BE2C (cell line): Measurements from ENCODE around the gene CTDSP1.
A peak's percentile ranks its signal among the peaks of the same experiment; 100 is the strongest.

Source experiments
- DNase-seq: peaks from one replicate; pipeline ENCODE4 v3.0.0-alpha.2; 2020
- H3K27me3 ChIP-seq: fragments of 250-450 bp; sonication (Bioruptor Pico); 2 replicates; pipeline ENCODE4 v1.5.1; 2020; ENCODE audit warnings: mild to moderate bottlenecking
- H3K36me3 ChIP-seq: fragments of 250-450 bp; sonication (Bioruptor Pico); 2 replicates; pipeline ENCODE4 v1.5.1; 2020; ENCODE audit warnings: mild to moderate bottlenecking
- H3K4me1 ChIP-seq: fragments of 250-450 bp; sonication (Bioruptor Pico); 2 replicates; pipeline ENCODE4 v1.5.1; 2020
- H3K4me3 ChIP-seq: 2 replicates; pipeline ENCODE4 v1.5.1; 2011; ENCODE audit warnings: low read depth, low read length
- H3K9me3 ChIP-seq: fragments of 250-450 bp; sonication (Bioruptor Pico); 2 replicates; pipeline ENCODE4 v1.5.1; 2020
- TF ChIP-seq, protein P1 (sequence below): IDR thresholded peaks from 2 replicates; pipeline ENCODE4 v1.5.1; 2012; ENCODE audit warnings: mild to moderate bottlenecking, low read depth, low read length

CTDSP1 gene

DNA sequence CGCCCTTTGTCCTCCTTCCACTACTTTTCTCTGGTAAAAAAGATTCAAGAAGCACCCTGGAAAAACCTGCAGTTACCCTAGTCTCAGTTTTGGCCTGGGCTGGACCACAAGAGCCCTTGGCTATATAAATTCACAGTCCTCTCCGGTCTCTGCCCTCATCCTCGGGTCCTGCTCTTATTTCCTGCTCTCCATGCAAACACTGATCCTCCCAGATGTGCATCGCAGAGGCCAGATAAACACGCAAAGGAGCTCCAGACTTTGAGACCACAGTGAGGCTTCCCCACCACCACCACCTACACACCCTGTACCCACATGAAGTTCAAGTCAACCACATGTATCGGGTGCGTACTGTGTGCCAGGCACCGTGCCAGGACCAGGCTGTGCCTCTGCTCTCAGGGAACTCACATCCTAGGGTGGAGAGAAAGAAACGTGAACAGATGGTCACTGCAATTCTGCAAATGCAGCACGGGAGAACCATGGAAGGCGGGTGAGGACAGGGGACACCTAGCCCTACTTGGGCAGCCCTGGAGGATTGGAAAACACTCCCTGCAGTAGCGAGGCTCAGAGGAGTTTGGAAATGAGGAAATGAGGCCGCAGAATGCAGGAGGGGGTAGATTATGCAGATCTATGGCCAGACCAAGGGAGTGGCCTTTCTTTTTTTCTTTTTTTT is 7.4 kb downstream of the CTDSP1 start:
- TF ChIP-seq, protein P1, sequence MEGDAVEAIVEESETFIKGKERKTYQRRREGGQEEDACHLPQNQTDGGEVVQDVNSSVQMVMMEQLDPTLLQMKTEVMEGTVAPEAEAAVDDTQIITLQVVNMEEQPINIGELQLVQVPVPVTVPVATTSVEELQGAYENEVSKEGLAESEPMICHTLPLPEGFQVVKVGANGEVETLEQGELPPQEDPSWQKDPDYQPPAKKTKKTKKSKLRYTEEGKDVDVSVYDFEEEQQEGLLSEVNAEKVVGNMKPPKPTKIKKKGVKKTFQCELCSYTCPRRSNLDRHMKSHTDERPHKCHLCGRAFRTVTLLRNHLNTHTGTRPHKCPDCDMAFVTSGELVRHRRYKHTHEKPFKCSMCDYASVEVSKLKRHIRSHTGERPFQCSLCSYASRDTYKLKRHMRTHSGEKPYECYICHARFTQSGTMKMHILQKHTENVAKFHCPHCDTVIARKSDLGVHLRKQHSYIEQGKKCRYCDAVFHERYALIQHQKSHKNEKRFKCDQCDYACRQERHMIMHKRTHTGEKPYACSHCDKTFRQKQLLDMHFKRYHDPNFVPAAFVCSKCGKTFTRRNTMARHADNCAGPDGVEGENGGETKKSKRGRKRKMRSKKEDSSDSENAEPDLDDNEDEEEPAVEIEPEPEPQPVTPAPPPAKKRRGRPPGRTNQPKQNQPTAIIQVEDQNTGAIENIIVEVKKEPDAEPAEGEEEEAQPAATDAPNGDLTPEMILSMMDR, result no peak
- Histone ChIP-seq H3K27me3 (no peaks in the 10 kb centered on the region; the same call in 1 of the 2 replicates), H3K36me3 (peaks cover 19% of the 10 kb centered on the region), H3K9me3 (no peaks in the 10 kb centered on the region), H3K4me3 (peak overlapping the region; percentile 67), H3K4me1 (peaks cover 2% of the 10 kb centered on the region; the same call in 1 of the 2 replicates)
- no peak for DNase-seq

DNA sequence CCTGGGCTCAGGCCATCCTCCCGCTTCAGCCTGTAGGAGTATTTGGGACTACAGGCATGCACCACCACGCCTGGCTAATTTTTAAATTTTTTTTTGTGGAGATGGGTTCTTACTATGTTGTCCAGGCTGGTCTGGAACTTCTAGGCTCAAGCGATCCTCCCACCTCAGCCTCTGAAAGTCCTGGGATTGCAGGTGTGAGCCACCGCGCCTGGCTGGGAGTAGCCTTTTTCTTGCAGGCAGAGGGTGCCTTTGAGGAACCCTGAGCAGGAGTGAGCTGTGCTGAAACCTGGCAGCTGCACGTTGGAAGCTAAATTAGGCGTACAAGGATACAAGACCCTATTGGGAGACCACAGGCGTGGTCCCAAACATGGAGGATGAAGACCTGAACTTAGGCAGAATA is 8.0 kb downstream of the CTDSP1 start:
- H3K27me3 ChIP-seq, result no peaks in the 10 kb centered on the region; the same call in 1 of the 2 replicates
- no peaks in the 10 kb centered on the region for H3K9me3 ChIP-seq
- peaks cover 15% of the 10 kb centered on the region for H3K36me3 ChIP-seq
- no peak overlapping the region for H3K4me3 ChIP-seq
- peaks cover 2% of the 10 kb centered on the region; the same call in 1 of the 2 replicates for H3K4me1 ChIP-seq
- TF ChIP-seq, protein P1, result no peak
- no peak for DNase-seq

DNA sequence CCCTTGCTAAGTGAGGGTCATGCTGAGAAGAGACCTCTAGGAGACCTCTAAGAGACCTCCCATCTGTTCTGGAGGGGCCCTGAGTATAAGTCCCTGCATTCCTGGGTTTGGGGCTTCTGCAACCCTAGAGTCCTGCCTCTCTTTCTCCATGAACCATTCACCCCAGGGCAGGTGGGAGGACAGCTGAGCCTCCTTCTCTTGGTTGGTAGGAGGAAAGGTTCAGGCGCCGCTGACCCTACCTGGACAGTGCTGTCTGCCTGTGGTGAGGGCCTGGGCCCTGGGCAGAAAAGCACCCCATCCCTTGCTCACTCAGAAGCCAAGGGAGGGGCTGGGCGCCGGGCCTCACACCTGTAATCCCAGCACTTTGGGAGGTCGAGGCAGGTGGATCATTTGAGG is 18.7 kb downstream of the CTDSP1 start:
- Histone ChIP-seq H3K4me3 (no peak overlapping the region), H3K27me3 (no peaks in the 10 kb centered on the region), H3K9me3 (no peaks in the 10 kb centered on the region), H3K36me3 (no peaks in the 10 kb centered on the region), H3K4me1 (no peaks in the 10 kb centered on the region)
- TF ChIP-seq, protein P1, result no peak
- no peak for DNase-seq

DNA sequence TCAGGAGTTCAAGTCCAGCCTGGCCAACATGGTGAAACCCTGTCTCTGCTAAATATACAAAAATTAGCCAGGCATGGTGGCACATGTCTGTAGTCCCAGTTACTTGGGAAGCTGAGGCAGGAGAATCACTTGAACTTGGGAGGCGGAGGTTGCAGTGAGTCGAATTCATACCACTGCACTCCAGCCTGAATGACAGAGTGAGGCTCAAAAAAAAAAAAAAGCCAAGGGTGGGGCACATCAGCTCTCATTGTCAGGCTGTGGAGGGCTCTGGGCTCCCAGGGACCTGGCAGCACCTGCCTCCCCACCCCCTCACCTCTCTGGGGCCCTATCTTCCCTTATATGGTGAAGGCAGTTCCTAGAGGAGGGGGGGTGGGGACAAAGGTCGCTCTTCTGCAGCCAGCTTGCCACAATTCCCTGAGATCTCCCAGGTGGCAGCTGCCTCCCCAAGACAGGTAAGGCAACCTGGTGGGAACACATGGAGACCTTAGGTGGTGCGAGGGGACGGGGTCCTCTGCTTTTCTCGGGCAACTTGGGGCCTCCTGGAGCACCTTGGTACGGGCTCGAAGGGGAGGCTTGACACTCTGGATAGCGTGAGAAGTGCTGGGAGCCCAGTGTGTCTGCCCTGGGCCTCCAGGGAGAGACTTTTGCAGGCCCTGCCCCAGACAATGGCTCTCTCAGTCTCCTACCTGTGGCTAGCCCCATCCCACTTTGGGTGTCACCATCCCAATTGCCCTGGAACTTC is 19.2 kb downstream of the CTDSP1 start, which contains the start of gene VIL1:
VIL1 (plus strand) TSS at position 407 of the 742 bp plus-strand sequence. CDS start 4,656 bp downstream, outside the sequence.
- Histone ChIP-seq H3K27me3 (no peaks in the 10 kb centered on the region), H3K36me3 (no peaks in the 10 kb centered on the region), H3K4me1 (no peaks in the 10 kb centered on the region), H3K9me3 (no peaks in the 10 kb centered on the region), H3K4me3 (no peak within 1 kb of the TSS)
- TF ChIP-seq, protein P1, result no peak
- DNase-seq, result no peak

DNA sequence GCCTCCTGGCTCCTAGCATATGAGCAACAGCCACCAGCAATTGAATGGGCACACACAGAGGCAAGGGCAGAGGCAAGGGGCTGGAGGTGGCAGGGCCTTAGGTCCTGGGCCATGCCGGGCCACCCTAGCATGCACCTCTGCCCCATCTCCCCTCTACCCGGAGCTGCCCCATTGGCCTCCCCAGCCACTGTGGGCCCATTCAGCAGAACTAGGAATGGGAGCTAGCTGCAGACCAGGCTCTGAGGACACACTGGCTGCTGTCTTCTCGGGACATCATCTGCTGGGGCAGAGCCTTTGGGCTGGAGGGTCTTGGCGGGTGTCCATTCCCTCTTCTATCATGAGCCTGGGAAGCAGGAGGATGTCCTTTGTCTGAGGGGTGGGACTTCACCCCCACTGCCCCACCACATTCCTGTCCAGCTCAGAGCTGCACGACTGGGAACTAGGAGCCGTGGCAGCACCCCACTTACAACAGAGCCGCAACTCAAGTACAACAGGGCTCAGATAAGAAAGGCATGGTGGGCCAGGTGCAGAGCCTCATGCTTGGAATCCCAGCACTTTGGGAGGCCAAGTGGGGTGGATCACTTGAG is 20.1 kb downstream of the CTDSP1 start:
- no peaks in the 10 kb centered on the region for H3K27me3 ChIP-seq
- no peaks in the 10 kb centered on the region for H3K4me1 ChIP-seq
- no peaks in the 10 kb centered on the region for H3K36me3 ChIP-seq
- DNase-seq, result no peak
- H3K9me3 ChIP-seq, result no peaks in the 10 kb centered on the region
- no peak overlapping the region for H3K4me3 ChIP-seq
- TF ChIP-seq, protein P1, result no peak
